Limb (tissue), 2 donors: ENCODE results near the gene DYSF.

Source experiments
- DNase-seq, 2 donors: peaks; one replicate each; pipeline ENCODE4 v3.0.0-alpha.2; 2016; ENCODE audit errors: extremely low spot score in 2 of 2

DYSF gene

GRCh38 chr2:71571945-71572344 is 118.6 kb downstream of the DYSF start:
- no peak for DNase-seq

- no peak for DNase-seq
Observed at GRCh38 chr2:71575966-71576365, 122.6 kb downstream of the DYSF start.

GRCh38 chr2:71576541-71576940 is 123.2 kb downstream of the DYSF start:
- no peak for DNase-seq

GRCh38 chr2:71577209-71577608 is 123.8 kb downstream of the DYSF start:
- no peak for DNase-seq

GRCh38 chr2:71578767-71579342 is 125.5 kb downstream of the DYSF start:
- DNase-seq = peak; percentile 64 to 74

GRCh38 chr2:71581026-71581425 is 127.7 kb downstream of the DYSF start:
- peak in 1 of 2 donors; percentile 34 for DNase-seq

GRCh38 chr2:71583876-71584275 is 130.5 kb downstream of the DYSF start:
- DNase-seq = no peak

GRCh38 chr2:71586471-71586870 is 133.1 kb downstream of the DYSF start:
- peak in 1 of 2 donors; percentile 29 for DNase-seq

GRCh38 chr2:71587509-71588073 is 134.2 kb downstream of the DYSF start:
- DNase-seq = no peak

- DNase-seq = no peak
Observed at GRCh38 chr2:71588497-71589170, 135.3 kb downstream of the DYSF start.

GRCh38 chr2:71589763-71590162 is 136.4 kb downstream of the DYSF start:
- DNase-seq = no peak

GRCh38 chr2:71591044-71591443 is 137.7 kb downstream of the DYSF start:
- no peak for DNase-seq

- peak in 1 of 2 donors; percentile 58 for DNase-seq
Observed at GRCh38 chr2:71592181-71592711, 138.9 kb downstream of the DYSF start.

- DNase-seq = peak; percentile 40 to 61
Observed at GRCh38 chr2:71595569-71595968, 142.2 kb downstream of the DYSF start.

GRCh38 chr2:71596011-71596410 is 142.7 kb downstream of the DYSF start:
- DNase-seq = peak; percentile 53 to 85

GRCh38 chr2:71597756-71598155 is 144.4 kb downstream of the DYSF start:
- no peak for DNase-seq

GRCh38 chr2:71598526-71598925 is 145.2 kb downstream of the DYSF start:
- no peak for DNase-seq

- DNase-seq = no peak
Observed at GRCh38 chr2:71599038-71599437, 145.7 kb downstream of the DYSF start.

- no peak for DNase-seq
Observed at GRCh38 chr2:71599646-71600236, 146.4 kb downstream of the DYSF start.

GRCh38 chr2:71600555-71600954 is 147.2 kb downstream of the DYSF start:
- no peak for DNase-seq

- no peak for DNase-seq
Observed at GRCh38 chr2:71601136-71602114, 148.1 kb downstream of the DYSF start.
